Heart left ventricle (tissue), 13 donors: ENCODE results near the gene SARM1.

Source experiments
- POLR2A ChIP-seq, 2 donors: fragments of 450-650 bp; IDR thresholded peaks; one replicate each; pipeline ENCODE4 v1.6.1; 2017; ENCODE audit warnings: antibody characterized with exemption in 2 of 2, mild to moderate bottlenecking in 2 of 2, moderate library complexity in 2 of 2
- TF ChIP-seq, protein P1 (sequence below), 12 donors: fragments of 200-600 bp; sonication (generic) in 4 of 12; IDR thresholded peaks; one replicate each; pipeline versions ENCODE4 v1.5.0 to v1.8.0; 2018 to 2022; ENCODE audit warnings: antibody characterized with exemption in 12 of 12, mild to moderate bottlenecking in 5 of 12
- donor health status: ischemic (EF 13 %, LVEDD 7.1; RV severe dilation, severe dysfunction).
- donor health status: DM: no; HTN: yes; CAD: no.
- donor health status: DM: no; HTN: no; CAD: no.
- donor health status: ischemic (EF 25% LVEDD 6.9; RV normal size, moderate dysfunction).
- donor health status: ischemic (EF 25% LVEDD 5.7; RV mildly dilated, moderate dysfunction).
- donor health status: ischemic (EF 35%, LVEDD 5.7; RV mildly dilated, moderate dysfunction).
- donor health status: nonischemic (EF 11% LVEDD 7.7; RV severe dilation, severe dysfunction).
- donor health status: DM: yes; HTN: yes; CAD: no.
- donor health status: PGD.
- donor health status: ischemic (EF 29% LVEDD 5.4; RV normal size, mild dysfunction).
- donor health status: nonischemic (EF 23%, LVEDD 6.1; RV moderate dilation, normal function).

DNA sequence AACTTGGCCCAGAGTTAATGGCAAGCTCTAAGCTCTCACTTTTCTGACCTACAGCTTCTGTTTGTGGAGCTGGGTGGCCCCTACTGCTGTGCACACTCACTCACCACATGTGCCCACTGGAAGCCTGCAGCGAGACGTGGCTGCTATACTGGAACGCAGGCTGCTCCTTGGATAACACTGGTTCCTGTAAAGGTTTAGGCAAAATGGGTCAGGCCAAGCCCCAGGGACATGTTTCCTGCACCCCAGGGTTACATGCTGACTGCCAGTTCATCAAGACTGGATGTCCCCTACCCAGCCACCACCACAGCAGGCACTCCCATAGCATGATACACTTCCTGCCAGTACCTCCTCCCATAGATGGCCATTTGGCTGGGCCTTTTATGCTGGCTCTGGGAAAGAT lies 22.5 kb upstream of the SARM1 start:
- TF ChIP-seq, protein P1, sequence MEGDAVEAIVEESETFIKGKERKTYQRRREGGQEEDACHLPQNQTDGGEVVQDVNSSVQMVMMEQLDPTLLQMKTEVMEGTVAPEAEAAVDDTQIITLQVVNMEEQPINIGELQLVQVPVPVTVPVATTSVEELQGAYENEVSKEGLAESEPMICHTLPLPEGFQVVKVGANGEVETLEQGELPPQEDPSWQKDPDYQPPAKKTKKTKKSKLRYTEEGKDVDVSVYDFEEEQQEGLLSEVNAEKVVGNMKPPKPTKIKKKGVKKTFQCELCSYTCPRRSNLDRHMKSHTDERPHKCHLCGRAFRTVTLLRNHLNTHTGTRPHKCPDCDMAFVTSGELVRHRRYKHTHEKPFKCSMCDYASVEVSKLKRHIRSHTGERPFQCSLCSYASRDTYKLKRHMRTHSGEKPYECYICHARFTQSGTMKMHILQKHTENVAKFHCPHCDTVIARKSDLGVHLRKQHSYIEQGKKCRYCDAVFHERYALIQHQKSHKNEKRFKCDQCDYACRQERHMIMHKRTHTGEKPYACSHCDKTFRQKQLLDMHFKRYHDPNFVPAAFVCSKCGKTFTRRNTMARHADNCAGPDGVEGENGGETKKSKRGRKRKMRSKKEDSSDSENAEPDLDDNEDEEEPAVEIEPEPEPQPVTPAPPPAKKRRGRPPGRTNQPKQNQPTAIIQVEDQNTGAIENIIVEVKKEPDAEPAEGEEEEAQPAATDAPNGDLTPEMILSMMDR (IDR thresholded peaks at IDR 0.05) = no peak
- no peak for TF ChIP-seq POLR2A (IDR thresholded peaks at IDR 0.05)
